ENCODE results near the gene AP2B1. TPM values are rescaled to one million over a fixed set of nuclear protein-coding genes. Genes with fewer than 3 reads are reported as not detected.

AP2B1 gene
- total RNA-seq, 1 experiment from 2014 or later: 70.2 TPM

DNA sequence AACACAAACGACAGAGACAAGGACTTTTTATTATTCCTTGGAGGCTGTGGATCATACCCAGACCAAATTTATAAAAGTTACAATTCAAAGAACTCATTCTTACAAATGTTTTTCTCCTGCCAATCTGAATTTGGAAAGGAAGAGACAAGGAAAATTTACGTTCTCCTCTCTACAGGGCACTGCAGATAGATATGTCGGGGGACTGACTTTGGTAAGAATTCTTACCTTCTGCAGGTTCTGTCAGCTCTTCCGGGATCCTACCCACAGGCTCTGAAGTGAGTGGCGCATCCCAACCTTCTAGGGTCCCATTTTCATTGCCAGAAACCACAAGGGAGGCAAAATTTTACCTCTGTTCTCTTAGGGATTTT is 47.5 kb upstream of the AP2B1 start:
- no peak overlapping the region for H3K27ac ChIP-seq (ENCODE audit: low read length)
- no peak for ATAC-seq
- H3K4me2 ChIP-seq (ENCODE audit: low read length): peak overlapping the region; percentile 58
- DNase-seq: no peak
- peaks cover 6% of the 10 kb centered on the region; the same call in 1 of the 2 replicates for H3K4me1 ChIP-seq (ENCODE audit: insufficient read depth, low read length)
- no peaks in the 10 kb centered on the region for H3K79me2 ChIP-seq (ENCODE audit: low read length)
- H2AFZ ChIP-seq (ENCODE audit: low read length): peak overlapping the region; percentile 81
- no peaks in the 10 kb centered on the region for H3F3A ChIP-seq (ENCODE audit: low read length, unreplicated experiment)
- H3K9ac ChIP-seq (ENCODE audit: low read length): no peak overlapping the region
- no peaks in the 10 kb centered on the region for H4K20me1 ChIP-seq (ENCODE audit: low read length)
- intact Hi-C loops (cut with micrococcal nuclease): loop anchor here (1.0 kb wide), 1 partner anchor 368 kb away; no protein-coding TSS in a partner anchor
- no TSS peak for BruUV-seq (replicated peaks)
- no peaks in the 10 kb centered on the region for H3K9me3 ChIP-seq (ENCODE audit: low read length)
- CTCF ChIA-PET: interaction anchor here (0.6 to 0.7 kb wide), 3 partner anchors 106 to 294 kb away, joined by 3 to 6 read pairs (median 3); no protein-coding TSS in a partner anchor
- no peaks in the 10 kb centered on the region for H3K27me3 ChIP-seq (ENCODE audit: low read length)
- no peaks in the 10 kb centered on the region for H3K9me2 ChIP-seq (replicated peaks; ENCODE audit: low read length)
- H3K36me3 ChIP-seq (ENCODE audit: low read depth, low read length): no peaks in the 10 kb centered on the region
- TF ChIP-seq EZH2phosphoT487 (IDR thresholded peaks at IDR 0.05; ENCODE audit: borderline replicate concordance, low read length): no peak
- no peak for TF ChIP-seq EZH2 (IDR thresholded peaks at IDR 0.05; ENCODE audit: low read length, unreplicated experiment)
- TF ChIP-seq, protein P1, sequence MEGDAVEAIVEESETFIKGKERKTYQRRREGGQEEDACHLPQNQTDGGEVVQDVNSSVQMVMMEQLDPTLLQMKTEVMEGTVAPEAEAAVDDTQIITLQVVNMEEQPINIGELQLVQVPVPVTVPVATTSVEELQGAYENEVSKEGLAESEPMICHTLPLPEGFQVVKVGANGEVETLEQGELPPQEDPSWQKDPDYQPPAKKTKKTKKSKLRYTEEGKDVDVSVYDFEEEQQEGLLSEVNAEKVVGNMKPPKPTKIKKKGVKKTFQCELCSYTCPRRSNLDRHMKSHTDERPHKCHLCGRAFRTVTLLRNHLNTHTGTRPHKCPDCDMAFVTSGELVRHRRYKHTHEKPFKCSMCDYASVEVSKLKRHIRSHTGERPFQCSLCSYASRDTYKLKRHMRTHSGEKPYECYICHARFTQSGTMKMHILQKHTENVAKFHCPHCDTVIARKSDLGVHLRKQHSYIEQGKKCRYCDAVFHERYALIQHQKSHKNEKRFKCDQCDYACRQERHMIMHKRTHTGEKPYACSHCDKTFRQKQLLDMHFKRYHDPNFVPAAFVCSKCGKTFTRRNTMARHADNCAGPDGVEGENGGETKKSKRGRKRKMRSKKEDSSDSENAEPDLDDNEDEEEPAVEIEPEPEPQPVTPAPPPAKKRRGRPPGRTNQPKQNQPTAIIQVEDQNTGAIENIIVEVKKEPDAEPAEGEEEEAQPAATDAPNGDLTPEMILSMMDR (conservative IDR thresholded peaks at IDR 0.05; ENCODE audit: low read depth, low read length): no peak
- H3K4me3 ChIP-seq (ENCODE audit: low read length): 0 out of 2 replicates have a peak overlapping the region, but pooled peaks have one; percentile 5
- POLR2A ChIA-PET (ENCODE audit: unreplicated experiment): no interaction called here

DNA sequence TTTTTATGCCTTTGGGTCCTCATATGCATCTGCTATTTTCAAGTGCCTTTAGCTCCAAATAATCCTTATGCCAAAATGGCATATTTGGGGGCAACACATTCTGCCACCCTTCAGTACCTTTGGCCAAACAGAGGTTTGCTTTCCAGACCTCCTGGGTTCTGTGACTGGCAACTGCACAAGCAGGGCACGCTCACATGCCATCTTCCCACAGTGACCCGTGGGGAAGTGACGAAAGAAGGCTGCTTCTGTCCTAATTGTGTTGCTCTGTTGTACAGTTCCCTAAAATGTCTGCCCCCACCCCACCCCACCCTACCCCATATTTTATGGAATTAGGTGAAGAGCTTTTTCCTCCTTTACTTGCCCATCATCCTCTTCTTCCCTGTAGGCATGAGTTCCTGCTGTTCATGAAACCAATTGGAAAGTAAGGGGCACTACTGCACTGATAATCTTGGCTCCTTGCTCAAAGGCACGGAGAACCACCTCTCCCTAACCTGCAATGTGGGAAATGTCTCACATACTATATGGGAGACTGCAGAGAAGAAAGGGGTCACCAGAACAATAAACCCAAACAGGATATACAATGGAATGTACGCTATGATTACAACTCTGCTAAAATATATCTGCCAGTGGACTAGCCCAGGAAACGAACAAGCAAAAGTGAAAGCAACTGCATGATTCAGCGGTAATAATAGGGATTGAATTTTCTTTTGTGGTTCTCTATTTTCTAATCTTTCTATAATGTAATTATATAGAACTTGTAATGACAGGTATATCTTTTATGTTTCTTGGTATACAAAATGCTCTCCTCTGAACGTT is 46.3 kb upstream of the AP2B1 start:
- ChIA-PET CTCF (no interaction called here), POLR2A (ENCODE audit: unreplicated experiment) (no interaction called here)
- Histone ChIP-seq H3K9ac (ENCODE audit: low read length) (no peak overlapping the region), H3K4me3 (ENCODE audit: low read length) (peak overlapping the region; percentile 44; the same call in 1 of the 2 replicates), H3K4me1 (ENCODE audit: insufficient read depth, low read length) (peaks cover 6% of the 10 kb centered on the region; the same call in 1 of the 2 replicates), H3K4me2 (ENCODE audit: low read length) (peak overlapping the region; percentile 77), H3K9me2 (replicated peaks; ENCODE audit: low read length) (no peaks in the 10 kb centered on the region), H4K20me1 (ENCODE audit: low read length) (no peaks in the 10 kb centered on the region), H3K79me2 (ENCODE audit: low read length) (no peaks in the 10 kb centered on the region), H2AFZ (ENCODE audit: low read length) (peak overlapping the region; percentile 84), H3K27ac (ENCODE audit: low read length) (no peak overlapping the region), H3F3A (ENCODE audit: low read length, unreplicated experiment) (no peaks in the 10 kb centered on the region), H3K27me3 (ENCODE audit: low read length) (no peaks in the 10 kb centered on the region), H3K36me3 (ENCODE audit: low read depth, low read length) (no peaks in the 10 kb centered on the region), H3K9me3 (ENCODE audit: low read length) (no peaks in the 10 kb centered on the region)
- no peak for TF ChIP-seq EZH2phosphoT487 (IDR thresholded peaks at IDR 0.05; ENCODE audit: borderline replicate concordance, low read length)
- TF ChIP-seq, protein P1 (conservative IDR thresholded peaks at IDR 0.05; ENCODE audit: low read depth, low read length): no peak
- no peak for TF ChIP-seq EZH2 (IDR thresholded peaks at IDR 0.05; ENCODE audit: low read length, unreplicated experiment)
- DNase-seq (peak; percentile 6), ATAC-seq (no peak)
- no TSS peak for BruUV-seq (replicated peaks)
- intact Hi-C loops (cut with micrococcal nuclease): no loop called here

DNA sequence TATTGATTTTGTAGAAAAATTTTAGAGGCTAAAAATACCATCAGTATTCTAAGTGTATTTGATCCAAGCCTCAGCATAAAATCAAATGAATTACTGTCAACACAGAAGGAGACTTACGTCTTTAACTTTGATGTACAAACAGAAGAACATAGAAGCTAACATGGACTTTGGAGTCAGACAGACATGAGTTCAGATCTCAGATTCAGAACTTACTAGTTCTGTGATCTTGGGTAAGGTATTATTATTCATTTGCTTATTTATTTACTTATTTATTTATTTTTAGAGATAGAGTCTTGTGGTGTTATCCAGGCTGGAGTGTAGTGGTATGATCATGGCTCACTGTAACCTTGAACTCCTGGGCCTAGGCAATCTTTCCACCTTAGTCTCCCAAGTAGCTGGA is 45.7 kb upstream of the AP2B1 start:
- H3K9ac ChIP-seq (ENCODE audit: low read length): no peak overlapping the region

More for the DNA sequence above, 45.7 kb upstream of the AP2B1 start:
- Histone ChIP-seq H3K36me3 (ENCODE audit: low read depth, low read length) (no peaks in the 10 kb centered on the region), H3K9me2 (replicated peaks; ENCODE audit: low read length) (no peaks in the 10 kb centered on the region), H3K4me3 (ENCODE audit: low read length) (peak overlapping the region; percentile 44; the same call in 1 of the 2 replicates), H3K9me3 (ENCODE audit: low read length) (no peaks in the 10 kb centered on the region), H3K79me2 (ENCODE audit: low read length) (no peaks in the 10 kb centered on the region), H3K4me2 (ENCODE audit: low read length) (peak overlapping the region; percentile 77), H3F3A (ENCODE audit: low read length, unreplicated experiment) (no peaks in the 10 kb centered on the region), H3K27ac (ENCODE audit: low read length) (no peak overlapping the region), H4K20me1 (ENCODE audit: low read length) (no peaks in the 10 kb centered on the region), H3K4me1 (ENCODE audit: insufficient read depth, low read length) (peaks cover 6% of the 10 kb centered on the region; the same call in 1 of the 2 replicates), H2AFZ (ENCODE audit: low read length) (peak overlapping the region; percentile 84; the same call in 1 of the 2 replicates), H3K27me3 (ENCODE audit: low read length) (no peaks in the 10 kb centered on the region)
- intact Hi-C loops (cut with micrococcal nuclease): no loop called here
- ChIA-PET POLR2A (ENCODE audit: unreplicated experiment) (no interaction called here), CTCF (no interaction called here)
- no peak for TF ChIP-seq EZH2phosphoT487 (IDR thresholded peaks at IDR 0.05; ENCODE audit: borderline replicate concordance, low read length)
- no peak for TF ChIP-seq EZH2 (IDR thresholded peaks at IDR 0.05; ENCODE audit: low read length, unreplicated experiment)
- TF ChIP-seq, protein P1 (conservative IDR thresholded peaks at IDR 0.05; ENCODE audit: low read depth, low read length): no peak
- no peak for ATAC-seq
- no peak for DNase-seq
- BruUV-seq (replicated peaks): no TSS peak

All from PC-3 (cell line).